GM19099 (cell line): ENCODE data around the gene LIMS1.
A peak's percentile ranks its signal among the peaks of the same experiment; 100 is the strongest.

Source experiments
- POLR2A ChIP-seq: IDR thresholded peaks from 3 replicates; pipeline ENCODE4 v1.6.1; 2011; ENCODE audit warnings: low read depth; ENCODE audit not compliant: insufficient read length; ENCODE audit errors: extremely low read depth

Gene LIMS1

GRCh38 chr2:108575132-108575966, 41.1 kb downstream of the LIMS1 start:
- peak; percentile 56 for TF ChIP-seq POLR2A

- TF ChIP-seq POLR2A, result no peak
Observed at GRCh38 chr2:108577099-108577498, 42.8 kb downstream of the LIMS1 start.

GRCh38 chr2:108579623-108580022, 45.4 kb downstream of the LIMS1 start:
- TF ChIP-seq POLR2A, result no peak

GRCh38 chr2:108580050-108580449, 45.8 kb downstream of the LIMS1 start:
- TF ChIP-seq POLR2A, result no peak

- no peak for TF ChIP-seq POLR2A
Observed at GRCh38 chr2:108583903-108584520, 49.7 kb downstream of the LIMS1 start.

- no peak for TF ChIP-seq POLR2A
Observed at GRCh38 chr2:108585436-108585835, 51.2 kb downstream of the LIMS1 start.

GRCh38 chr2:108586116-108586515, 51.8 kb downstream of the LIMS1 start:
- TF ChIP-seq POLR2A, result no peak

- no peak for TF ChIP-seq POLR2A
Observed at GRCh38 chr2:108586631-108587030, 52.4 kb downstream of the LIMS1 start.

- no peak for TF ChIP-seq POLR2A
Observed at GRCh38 chr2:108587621-108588020, 53.4 kb downstream of the LIMS1 start.

GRCh38 chr2:108588070-108588668, 53.9 kb downstream of the LIMS1 start:
- TF ChIP-seq POLR2A, result no peak

- TF ChIP-seq POLR2A, result no peak
Observed at GRCh38 chr2:108589372-108589771, 55.1 kb downstream of the LIMS1 start.

- no peak for TF ChIP-seq POLR2A
Observed at GRCh38 chr2:108589781-108590180, 55.5 kb downstream of the LIMS1 start.

- no peak for TF ChIP-seq POLR2A
Observed at GRCh38 chr2:108591163-108591562, 56.9 kb downstream of the LIMS1 start.

GRCh38 chr2:108593547-108594098, 59.4 kb downstream of the LIMS1 start:
- TF ChIP-seq POLR2A, result no peak

- no peak for TF ChIP-seq POLR2A
Observed at GRCh38 chr2:108594132-108594981, 60.1 kb downstream of the LIMS1 start.
